ENCODE data around the gene SLC28A3. TPM values are rescaled to one million over a fixed set of nuclear protein-coding genes. Genes with fewer than 3 reads are reported as not detected.

SLC28A3 gene
- total and polyA plus RNA-seq, 4 experiments from 2014 or later: not detected

GRCh38 chr9:84325347-84325973 lies 15.1 kb downstream of the SLC28A3 start:
- H3K36me3 Mint-ChIP-seq: no peaks in the 10 kb centered on the region
- Histone ChIP-seq H3K9me3 (ENCODE audit: control insufficient read depth in 1 of 2, low read length in 2 of 2) (no peaks in the 10 kb centered on the region), H3K27me3 (ENCODE audit: insufficient read depth, low read length) (peaks cover 4% of the 10 kb centered on the region), H3K4me1 (ENCODE audit: insufficient read depth, low read length) (no peaks in the 10 kb centered on the region), H3K4me3 (ENCODE audit: low read length in 2 of 2) (no peak overlapping the region), H3K36me3 (ENCODE audit: insufficient read depth, low read length) (no peaks in the 10 kb centered on the region), H3K27ac (ENCODE audit: low read depth, low read length) (no peak overlapping the region)
- H3K27me3 Mint-ChIP-seq: peaks cover 2 to 6% of the 10 kb centered on the region in 2 donors
- no peaks in the 10 kb centered on the region for H3K4me1 Mint-ChIP-seq
- H3K4me3 Mint-ChIP-seq: no peak overlapping the region
- DNase-seq: no peak
- POLR2A ChIA-PET (ENCODE audit: partially characterized antibody): no interaction called here
- intact Hi-C loops (cut with micrococcal nuclease): no loop called here
- no peak overlapping the region for H3K27ac Mint-ChIP-seq
- H3K9me3 Mint-ChIP-seq: peaks cover 0 to 21% (median 8%) of the 10 kb centered on the region in 8 donors
- CTCF ChIA-PET (ENCODE audit: partially characterized antibody): no interaction called here

GRCh38 chr9:84324811-84325210 lies 15.7 kb downstream of the SLC28A3 start:
- Mint-ChIP-seq H3K36me3 (no peaks in the 10 kb centered on the region), H3K4me1 (no peaks in the 10 kb centered on the region), H3K4me3 (no peak overlapping the region), H3K27me3 (peaks cover 2 to 6% of the 10 kb centered on the region in 2 donors), H3K27ac (no peak overlapping the region), H3K9me3 (peaks cover 0 to 21% (median 8%) of the 10 kb centered on the region in 8 donors)
- DNase-seq: no peak
- no peaks in the 10 kb centered on the region for H3K9me3 ChIP-seq (ENCODE audit: control insufficient read depth in 1 of 2, low read length in 2 of 2)
- intact Hi-C loops (cut with micrococcal nuclease): no loop called here
- H3K27ac ChIP-seq (ENCODE audit: low read depth, low read length): no peak overlapping the region
- H3K4me1 ChIP-seq (ENCODE audit: insufficient read depth, low read length): no peaks in the 10 kb centered on the region
- peaks cover under 1% of the 10 kb centered on the region for H3K27me3 ChIP-seq (ENCODE audit: insufficient read depth, low read length)
- H3K4me3 ChIP-seq (ENCODE audit: low read length in 2 of 2): no peak overlapping the region
- ChIA-PET POLR2A (ENCODE audit: partially characterized antibody) (no interaction called here), CTCF (ENCODE audit: partially characterized antibody) (no interaction called here)
- H3K36me3 ChIP-seq (ENCODE audit: insufficient read depth, low read length): no peaks in the 10 kb centered on the region

GRCh38 chr9:84323858-84324257 lies 16.7 kb downstream of the SLC28A3 start:
- intact Hi-C loops (cut with micrococcal nuclease): no loop called here
- no peak overlapping the region for H3K27ac Mint-ChIP-seq
- no peaks in the 10 kb centered on the region for H3K36me3 ChIP-seq (ENCODE audit: insufficient read depth, low read length)
- H3K9me3 Mint-ChIP-seq: peaks cover 0 to 17% (median 7%) of the 10 kb centered on the region in 8 donors
- no peak overlapping the region for H3K4me3 ChIP-seq (ENCODE audit: low read length in 2 of 2)
- H3K27me3 Mint-ChIP-seq: peaks cover 2 to 6% of the 10 kb centered on the region in 2 donors
- no peaks in the 10 kb centered on the region for H3K9me3 ChIP-seq (ENCODE audit: control insufficient read depth in 1 of 2, low read length in 2 of 2)
- H3K4me1 ChIP-seq (ENCODE audit: insufficient read depth, low read length): no peaks in the 10 kb centered on the region
- no peak overlapping the region for H3K4me3 Mint-ChIP-seq
- no peaks in the 10 kb centered on the region for H3K4me1 Mint-ChIP-seq
- no peaks in the 10 kb centered on the region for H3K36me3 Mint-ChIP-seq
- POLR2A ChIA-PET (ENCODE audit: partially characterized antibody): no interaction called here
- DNase-seq: no peak
- no peak overlapping the region for H3K27ac ChIP-seq (ENCODE audit: low read depth, low read length)
- CTCF ChIA-PET (ENCODE audit: partially characterized antibody): interaction anchor here (0.6 kb wide), 1 partner anchor 371 kb away, joined by 3 read pairs; no protein-coding TSS in a partner anchor
- no peaks in the 10 kb centered on the region for H3K27me3 ChIP-seq (ENCODE audit: insufficient read depth, low read length)

- Mint-ChIP-seq H3K4me1 (no peaks in the 10 kb centered on the region), H3K36me3 (no peaks in the 10 kb centered on the region), H3K27ac (no peak overlapping the region), H3K27me3 (peaks cover 2 to 4% of the 10 kb centered on the region in 2 donors), H3K4me3 (no peak overlapping the region), H3K9me3 (peaks cover 0 to 11% (median 3%) of the 10 kb centered on the region in 8 donors)
- DNase-seq: no peak
- H3K4me1 ChIP-seq (ENCODE audit: insufficient read depth, low read length): no peaks in the 10 kb centered on the region
- ChIA-PET POLR2A (ENCODE audit: partially characterized antibody) (no interaction called here), CTCF (ENCODE audit: partially characterized antibody) (no interaction called here)
- no peaks in the 10 kb centered on the region for H3K9me3 ChIP-seq (ENCODE audit: control insufficient read depth in 1 of 2, low read length in 2 of 2)
- intact Hi-C loops (cut with micrococcal nuclease): no loop called here
- no peaks in the 10 kb centered on the region for H3K27me3 ChIP-seq (ENCODE audit: insufficient read depth, low read length)
- H3K4me3 ChIP-seq (ENCODE audit: low read length in 2 of 2): no peak overlapping the region
- no peaks in the 10 kb centered on the region for H3K36me3 ChIP-seq (ENCODE audit: insufficient read depth, low read length)
- no peak overlapping the region for H3K27ac ChIP-seq (ENCODE audit: low read depth, low read length)
Observed at GRCh38 chr9:84322828-84323227, 17.7 kb downstream of the SLC28A3 start.

- ChIA-PET POLR2A (ENCODE audit: partially characterized antibody) (no interaction called here), CTCF (ENCODE audit: partially characterized antibody) (interaction anchor here (0.9 kb wide), 1 partner anchor 26 kb away, joined by 3 read pairs; no protein-coding TSS in a partner anchor)
- no peaks in the 10 kb centered on the region for H3K9me3 Mint-ChIP-seq
- Histone ChIP-seq H3K27ac (ENCODE audit: low read depth, low read length) (no peak overlapping the region), H3K27me3 (ENCODE audit: insufficient read depth, low read length) (no peaks in the 10 kb centered on the region), H3K4me1 (ENCODE audit: insufficient read depth, low read length) (peaks cover under 1% of the 10 kb centered on the region), H3K36me3 (ENCODE audit: insufficient read depth, low read length) (no peaks in the 10 kb centered on the region), H3K9me3 (ENCODE audit: control insufficient read depth in 1 of 2, low read length in 2 of 2) (no peaks in the 10 kb centered on the region), H3K4me3 (ENCODE audit: low read length in 2 of 2) (no peak overlapping the region)
- H3K4me1 Mint-ChIP-seq: peaks cover 0 to 1% (median 0%) of the 10 kb centered on the region in 4 donors
- H3K4me3 Mint-ChIP-seq: no peak overlapping the region
- intact Hi-C loops (cut with micrococcal nuclease): no loop called here
- H3K36me3 Mint-ChIP-seq: no peaks in the 10 kb centered on the region
- no peak overlapping the region for H3K27ac Mint-ChIP-seq
- no peaks in the 10 kb centered on the region for H3K27me3 Mint-ChIP-seq
- no peak for DNase-seq
Observed at GRCh38 chr9:84320231-84320630, 20.3 kb downstream of the SLC28A3 start.

GRCh38 chr9:84319632-84320031 lies 20.9 kb downstream of the SLC28A3 start:
- no peaks in the 10 kb centered on the region for H3K9me3 ChIP-seq (ENCODE audit: control insufficient read depth in 1 of 2, low read length in 2 of 2)
- Mint-ChIP-seq H3K27ac (no peak overlapping the region), H3K36me3 (no peaks in the 10 kb centered on the region), H3K4me3 (no peak overlapping the region), H3K4me1 (peaks cover 0 to 2% (median 0%) of the 10 kb centered on the region in 4 donors), H3K27me3 (no peaks in the 10 kb centered on the region), H3K9me3 (no peaks in the 10 kb centered on the region)
- no peaks in the 10 kb centered on the region for H3K36me3 ChIP-seq (ENCODE audit: insufficient read depth, low read length)
- intact Hi-C loops (cut with micrococcal nuclease): loop anchor here (5.0 to 10.0 kb wide), 2 partner anchors 235 to 397 kb away; partner anchors contain the start of gene KIF27
- peaks cover 4% of the 10 kb centered on the region for H3K4me1 ChIP-seq (ENCODE audit: insufficient read depth, low read length)
- ChIA-PET CTCF (ENCODE audit: partially characterized antibody) (interaction anchor here (0.9 kb wide), 1 partner anchor 26 kb away, joined by 3 read pairs; no protein-coding TSS in a partner anchor), POLR2A (ENCODE audit: partially characterized antibody) (no interaction called here)
- DNase-seq: no peak
- no peak overlapping the region for H3K27ac ChIP-seq (ENCODE audit: low read depth, low read length)
- H3K4me3 ChIP-seq (ENCODE audit: low read length in 2 of 2): no peak overlapping the region
- H3K27me3 ChIP-seq (ENCODE audit: insufficient read depth, low read length): no peaks in the 10 kb centered on the region

- POLR2A ChIA-PET (ENCODE audit: partially characterized antibody): no interaction called here
- Histone ChIP-seq H3K4me3 (ENCODE audit: low read length in 2 of 2) (no peak overlapping the region), H3K4me1 (ENCODE audit: insufficient read depth, low read length) (peaks cover 4% of the 10 kb centered on the region), H3K36me3 (ENCODE audit: insufficient read depth, low read length) (no peaks in the 10 kb centered on the region), H3K27ac (ENCODE audit: low read depth, low read length) (no peak overlapping the region), H3K27me3 (ENCODE audit: insufficient read depth, low read length) (no peaks in the 10 kb centered on the region), H3K9me3 (ENCODE audit: control insufficient read depth in 1 of 2, low read length in 2 of 2) (no peaks in the 10 kb centered on the region)
- intact Hi-C loops (cut with micrococcal nuclease): loop anchor here (5.0 to 10.0 kb wide), 2 partner anchors 234 to 397 kb away; partner anchors contain the start of gene KIF27
- DNase-seq: no peak
- no peaks in the 10 kb centered on the region for H3K27me3 Mint-ChIP-seq
- H3K4me1 Mint-ChIP-seq: peaks cover 0 to 2% (median 0%) of the 10 kb centered on the region in 4 donors
- H3K9me3 Mint-ChIP-seq: no peaks in the 10 kb centered on the region
- CTCF ChIA-PET (ENCODE audit: partially characterized antibody): no interaction called here
- no peak overlapping the region for H3K4me3 Mint-ChIP-seq
- H3K27ac Mint-ChIP-seq: no peak overlapping the region
- H3K36me3 Mint-ChIP-seq: no peaks in the 10 kb centered on the region
Observed at GRCh38 chr9:84318981-84319380, 21.6 kb downstream of the SLC28A3 start.
